Measurements from ENCODE around the gene EPB41L2.

GRCh38 chr6:131045139-131045538, 17.9 kb downstream of the EPB41L2 start:
- TF ChIP-seq CTCF (IDR thresholded peaks at IDR 0.05; ENCODE audit: insufficient read depth, low read depth, low read length) (no peak), EZH2 (IDR thresholded peaks at IDR 0.05; ENCODE audit: insufficient read depth, low read length) (no peak)
